NCI-H345 (cell line): ENCODE data around the gene PRRC2B.
"Not testable (repeated sequence)": the region's sequence is repeated elsewhere in the genome, so short reads cannot be mapped to it uniquely, and the experiment has no call there.

ENCODE experiments used
- DNase-seq: peaks from one replicate; lab custom pipeline; 2025; lab: John Stamatoyannopoulos, UW

Gene PRRC2B

DNA sequence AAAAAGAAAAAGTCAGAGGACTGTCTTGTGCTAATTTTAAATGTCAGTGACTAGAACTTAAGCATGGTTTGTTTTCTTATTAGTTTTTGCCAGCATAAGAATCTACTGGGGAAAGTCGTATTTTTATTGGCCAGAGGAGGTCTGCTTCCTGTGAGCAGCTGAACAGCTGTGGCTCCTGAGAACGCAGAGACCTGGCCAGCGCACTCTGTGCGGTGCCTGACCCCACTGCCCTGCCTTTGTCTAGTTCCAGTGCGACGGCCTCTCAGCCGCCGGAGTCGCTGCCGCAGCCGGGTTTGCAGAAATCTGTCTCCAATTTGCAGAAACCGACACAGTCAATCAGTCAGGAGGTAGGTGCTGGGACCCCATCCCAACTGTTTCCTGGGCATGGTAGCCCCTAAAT is 42.5 kb downstream of the PRRC2B start:
- DNase-seq: no peak

DNA sequence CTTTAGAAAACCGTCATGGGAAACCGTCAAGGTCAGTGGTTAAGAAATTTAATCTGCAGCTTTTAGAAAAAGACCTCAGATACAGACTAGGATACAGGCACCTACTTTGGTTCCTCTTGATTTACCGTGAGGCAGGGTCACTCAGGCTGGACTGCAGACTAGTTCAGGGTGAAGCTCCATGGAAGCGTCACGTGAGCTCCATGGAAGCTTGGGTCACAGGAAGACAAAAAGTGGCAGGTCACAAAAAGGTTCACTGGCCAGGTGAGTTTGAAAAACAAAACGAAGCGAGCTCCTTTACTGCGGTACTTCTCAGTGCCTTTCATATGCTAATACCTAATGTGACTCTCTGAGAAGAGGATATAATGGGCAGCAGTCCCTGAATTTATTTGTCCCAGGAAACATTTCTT is 43.0 kb downstream of the PRRC2B start:
- DNase-seq: no peak

DNA sequence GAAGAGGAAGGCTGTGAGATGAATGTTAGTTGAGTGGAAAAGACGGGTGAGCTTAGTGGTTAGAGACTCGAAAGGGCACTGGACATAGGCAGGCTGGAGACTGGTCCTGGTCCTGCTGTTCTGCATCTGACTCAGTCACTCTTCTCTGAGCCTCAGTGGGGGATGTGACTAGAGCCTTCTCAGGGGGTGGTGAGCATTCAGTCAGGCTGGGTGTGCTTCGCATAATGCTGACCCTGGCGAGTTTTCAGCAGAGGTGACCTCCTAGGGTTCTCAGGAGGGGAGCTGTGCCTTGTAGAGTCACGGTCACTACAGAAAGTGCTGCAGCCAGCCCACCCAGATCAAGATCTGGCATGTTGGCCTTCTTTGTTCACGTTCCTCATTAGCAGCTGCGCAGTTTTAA is 44.3 kb downstream of the PRRC2B start:
- no peak for DNase-seq

DNA sequence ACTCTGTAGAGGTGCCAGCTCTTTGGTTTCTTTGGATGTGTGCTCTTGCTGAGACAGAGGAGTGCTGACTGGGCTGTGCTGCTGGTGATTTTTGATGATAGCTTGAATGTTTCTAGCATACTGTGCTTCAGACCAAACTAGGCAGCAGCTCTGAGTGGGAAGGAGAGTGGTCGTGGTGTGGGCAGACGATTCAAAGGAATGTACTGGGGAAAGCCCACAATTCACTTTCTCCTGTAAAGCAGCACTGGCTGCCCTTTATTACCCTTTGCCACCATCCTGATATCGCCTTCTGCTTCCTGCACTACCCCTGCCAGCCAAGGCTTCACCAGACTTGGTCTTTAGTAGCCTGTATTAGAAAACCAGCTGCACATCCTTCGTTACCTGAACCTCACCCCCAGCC is 45.3 kb downstream of the PRRC2B start:
- no peak for DNase-seq

DNA sequence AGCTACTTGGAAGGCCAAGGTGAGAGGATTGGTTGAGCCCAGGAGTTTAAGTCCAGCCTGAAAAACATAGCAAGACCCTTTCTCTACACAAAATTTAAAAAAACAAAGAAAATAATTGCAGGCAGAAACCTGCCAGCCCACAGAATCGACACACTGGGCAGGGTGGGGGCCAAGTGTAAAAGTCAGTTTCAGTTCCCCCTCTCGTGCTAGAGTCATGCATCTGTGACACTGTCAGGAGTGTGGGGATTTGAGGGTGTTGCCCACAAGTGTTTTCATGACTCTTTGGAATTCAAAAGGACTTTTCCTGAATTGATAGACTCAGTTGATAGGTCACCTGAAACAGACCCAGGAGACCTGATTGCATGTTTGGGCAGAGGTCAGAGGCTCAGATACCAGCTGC is 47.6 kb downstream of the PRRC2B start:
- DNase-seq: no peak

DNA sequence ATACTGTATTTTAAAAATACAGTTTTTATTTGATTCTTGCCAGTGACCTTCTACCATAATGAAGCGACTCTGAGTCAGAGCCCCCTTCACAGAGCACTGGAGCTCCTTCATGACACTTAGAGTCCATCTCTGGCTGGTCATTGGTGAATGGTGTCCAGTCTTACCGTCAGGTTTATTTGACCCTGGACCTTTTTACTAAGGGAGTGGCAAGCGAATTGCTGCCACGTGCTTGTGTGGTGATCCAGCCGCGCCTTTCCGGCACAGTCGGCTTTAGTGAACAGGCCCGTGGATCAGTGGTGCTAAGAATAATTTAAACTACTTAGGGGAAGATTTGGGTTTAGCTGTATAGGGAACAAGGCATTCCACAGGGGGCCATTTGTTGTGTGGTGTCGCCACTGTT is 48.5 kb downstream of the PRRC2B start:
- no peak for DNase-seq

DNA sequence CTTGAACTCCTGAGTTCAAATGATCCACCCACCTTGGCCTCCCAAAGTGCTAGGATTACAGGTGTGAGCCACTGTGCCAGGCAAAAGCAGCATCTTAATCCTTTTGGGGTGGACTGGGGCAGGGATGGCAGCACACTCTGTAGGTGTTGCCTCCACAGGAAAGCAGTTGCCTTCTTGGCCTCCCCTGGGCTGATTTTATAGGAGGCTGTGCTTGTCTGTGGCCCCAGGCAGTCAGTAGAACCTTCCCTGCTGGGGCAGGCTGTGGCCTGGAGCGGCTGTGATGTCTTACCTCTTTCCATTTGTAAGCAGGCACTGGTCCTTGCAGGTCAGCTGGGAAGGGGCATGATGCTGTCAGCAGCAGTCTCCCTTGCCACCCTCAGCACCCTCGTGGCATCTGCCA is 49.8 kb downstream of the PRRC2B start:
- no peak for DNase-seq

DNA sequence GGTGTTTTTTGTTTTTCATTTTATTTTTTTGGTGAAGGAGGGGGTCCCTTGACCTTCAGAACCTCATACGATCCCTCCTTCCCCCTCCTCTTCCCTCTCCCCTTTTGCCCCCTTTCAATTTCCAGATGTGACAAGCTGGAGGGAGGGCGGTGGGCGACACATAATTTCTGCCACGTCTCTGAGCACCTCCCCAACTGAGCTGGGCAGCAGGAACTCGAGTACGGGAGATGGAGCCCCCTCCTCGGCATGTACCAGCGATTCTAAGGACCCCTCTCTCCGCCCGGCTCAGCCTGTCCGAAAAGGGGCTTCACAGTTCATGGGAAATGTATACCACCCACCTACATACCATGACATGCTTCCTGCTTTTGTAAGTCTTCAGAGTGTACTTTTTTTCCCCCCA is 52.4 kb downstream of the PRRC2B start:
- DNase-seq: no peak

DNA sequence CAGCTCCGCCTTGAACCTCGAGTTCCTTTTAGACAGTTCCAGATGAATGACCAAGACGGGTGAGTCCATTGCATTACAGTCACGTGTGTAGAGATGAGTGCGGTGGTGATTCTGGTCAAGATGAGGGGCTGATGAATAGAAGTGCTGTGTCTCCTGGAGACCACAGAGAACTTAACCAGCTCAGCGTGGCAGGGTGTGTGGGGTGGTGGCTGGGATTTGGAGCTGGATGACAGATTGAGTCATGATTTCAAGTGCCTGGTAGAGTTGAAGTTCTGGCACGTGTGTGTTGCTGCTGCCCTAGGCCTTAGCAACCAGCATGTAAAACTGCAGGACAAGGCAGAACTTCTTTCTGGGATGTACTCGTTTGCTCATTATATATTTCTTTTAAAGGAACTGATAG is 53.3 kb downstream of the PRRC2B start:
- DNase-seq: no peak

DNA sequence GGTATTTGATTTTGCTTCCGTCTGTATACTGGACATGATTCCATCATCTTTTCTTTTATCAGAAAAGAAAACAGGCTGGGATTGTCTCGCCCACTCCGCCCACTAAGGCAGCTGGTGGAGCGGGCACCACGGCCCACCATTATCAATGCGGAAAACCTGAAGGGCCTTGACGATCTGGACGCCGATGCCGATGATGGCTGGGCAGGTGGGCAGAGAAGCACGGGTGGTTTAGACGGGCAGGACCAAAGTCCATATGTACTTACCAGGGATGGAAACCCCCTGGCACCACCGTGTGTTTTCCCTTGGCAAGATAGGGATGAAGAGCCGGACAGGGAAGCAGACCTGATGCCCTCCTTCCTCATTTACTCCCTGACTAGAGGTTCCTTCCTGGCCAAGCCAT is 53.7 kb downstream of the PRRC2B start:
- no peak for DNase-seq

DNA sequence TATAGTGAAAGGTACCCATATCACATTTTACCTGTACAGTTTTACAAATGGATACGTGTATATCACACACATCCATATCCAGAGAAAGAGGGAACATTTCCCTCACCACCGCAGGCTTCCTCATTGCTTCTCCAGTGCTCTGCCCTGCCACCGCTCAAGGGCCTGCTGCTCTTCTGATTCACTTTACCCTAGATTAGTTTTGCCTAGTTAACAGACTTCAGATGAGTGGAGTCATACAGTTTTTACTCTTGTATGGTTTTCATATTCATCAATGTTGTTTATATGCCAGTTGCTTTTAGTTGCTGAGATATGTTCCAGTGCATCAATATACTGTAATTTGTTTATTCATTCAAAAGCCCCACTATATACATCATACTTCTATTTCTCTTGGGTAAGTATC is 54.9 kb downstream of the PRRC2B start:
- DNase-seq: no peak

DNA sequence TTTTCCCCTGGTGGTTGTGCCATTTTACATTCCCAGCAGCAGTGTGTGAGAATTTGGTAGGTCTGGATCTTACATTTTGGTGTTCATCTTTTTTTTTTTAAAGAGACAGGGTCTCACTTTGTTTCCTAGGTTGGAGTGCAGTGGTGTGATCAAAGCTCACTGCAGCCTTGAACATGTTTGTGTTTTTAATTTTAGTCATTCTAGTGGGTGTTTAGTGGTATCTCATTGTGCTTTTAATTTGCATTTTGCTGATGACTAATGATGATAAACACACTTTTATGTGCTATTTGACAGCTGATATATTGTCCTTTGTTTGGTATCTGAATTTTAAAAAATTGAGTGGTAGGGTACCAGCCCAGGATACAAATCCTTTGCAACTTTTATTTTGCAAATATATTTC is 55.4 kb downstream of the PRRC2B start:
- no peak for DNase-seq

DNA sequence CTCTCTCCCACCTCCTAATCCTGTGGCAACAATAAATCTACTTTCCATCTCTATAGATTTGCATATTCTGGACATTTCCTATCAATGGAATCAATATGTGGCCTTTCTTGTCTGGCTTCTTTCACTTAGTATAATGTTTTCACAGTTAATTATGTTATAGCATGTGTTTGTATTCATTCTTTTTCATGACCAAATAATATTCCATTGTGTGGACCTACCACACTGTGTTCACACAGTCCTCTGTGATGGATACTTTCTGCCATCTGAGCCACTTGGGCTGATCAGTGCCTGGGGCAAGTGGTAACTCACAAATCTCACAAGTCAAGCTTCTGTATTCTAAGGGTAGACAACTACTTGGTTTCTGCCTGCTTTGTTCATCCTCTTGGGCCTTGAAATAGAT is 60.1 kb downstream of the PRRC2B start:
- no peak for DNase-seq

DNA sequence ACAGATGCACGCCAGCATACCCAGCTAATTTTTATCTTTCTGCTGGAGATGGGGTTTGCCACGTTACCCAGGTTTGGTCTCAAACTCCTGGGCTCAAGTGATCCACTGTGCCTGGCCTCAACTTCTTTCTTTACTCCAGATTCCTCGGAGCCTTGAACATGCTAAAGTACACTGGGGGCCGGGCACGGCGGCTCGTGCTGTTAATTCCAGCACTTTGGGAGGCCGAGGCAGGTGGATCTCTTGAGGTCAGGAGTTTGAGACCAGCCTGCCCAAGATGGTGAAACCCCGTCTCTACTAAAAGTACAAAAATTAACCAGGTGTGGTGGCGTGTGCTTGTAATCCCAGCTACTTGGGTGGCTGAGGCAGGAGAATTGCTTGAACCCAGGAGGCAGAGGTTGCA is 61.8 kb downstream of the PRRC2B start:
- DNase-seq: not testable (repeated sequence)

DNA sequence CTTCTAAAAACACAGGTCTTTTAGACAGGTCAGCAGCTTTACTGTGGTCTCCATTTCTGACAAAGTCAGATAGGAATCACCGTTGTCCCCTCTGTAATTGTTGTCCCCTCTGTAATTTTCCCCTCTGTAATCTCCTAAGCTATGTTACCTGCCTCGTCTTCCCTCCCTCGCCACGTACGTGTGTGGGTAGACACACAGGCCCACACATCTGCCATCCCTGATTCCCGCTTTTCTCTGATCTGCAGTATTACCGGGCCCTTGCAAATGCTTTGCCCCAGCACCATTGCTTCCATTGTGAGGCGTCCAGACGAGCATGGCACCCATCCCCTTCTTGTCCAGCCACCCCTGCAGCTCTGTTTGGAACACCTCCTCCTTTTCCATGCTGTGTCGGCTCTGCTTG is 63.9 kb downstream of the PRRC2B start:
- DNase-seq: no peak

DNA sequence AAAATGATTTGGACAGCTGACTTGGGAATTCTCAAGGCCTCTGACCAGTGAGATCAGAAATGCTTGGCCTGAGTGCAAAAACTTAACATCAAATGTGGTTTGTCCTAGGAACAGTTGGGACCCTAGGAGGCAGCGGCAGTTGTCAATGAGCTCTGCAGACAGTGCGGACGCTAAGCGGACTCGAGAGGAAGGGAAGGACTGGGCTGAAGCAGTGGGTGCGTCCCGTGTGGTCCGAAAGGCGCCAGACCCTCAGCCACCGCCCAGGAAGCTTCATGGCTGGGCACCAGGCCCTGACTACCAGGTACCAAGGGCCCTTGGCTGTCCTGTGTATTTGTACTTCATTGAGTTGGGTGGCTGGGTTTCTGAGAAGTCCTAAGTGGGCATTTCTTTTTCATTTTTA is 65.2 kb downstream of the PRRC2B start:
- no peak for DNase-seq

DNA sequence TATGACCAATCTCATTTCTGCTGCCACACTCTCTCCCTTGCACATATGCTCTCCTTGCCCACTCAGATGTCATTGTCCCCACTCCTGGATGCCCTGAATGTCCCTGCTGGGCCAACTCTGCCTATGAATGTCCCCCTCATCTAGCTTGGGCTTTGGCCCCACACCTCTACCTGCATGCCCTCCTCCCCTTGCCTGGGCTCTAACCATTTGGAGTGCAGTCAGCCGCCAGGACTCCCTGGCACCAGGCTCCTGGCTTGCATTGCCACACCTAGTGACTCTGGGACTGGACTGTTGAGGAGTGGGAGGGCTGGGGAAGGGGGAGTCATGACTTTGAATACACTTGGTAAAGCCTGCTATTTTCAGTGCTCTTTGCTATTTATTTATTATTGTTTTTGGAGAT is 67.3 kb downstream of the PRRC2B start:
- DNase-seq: no peak

DNA sequence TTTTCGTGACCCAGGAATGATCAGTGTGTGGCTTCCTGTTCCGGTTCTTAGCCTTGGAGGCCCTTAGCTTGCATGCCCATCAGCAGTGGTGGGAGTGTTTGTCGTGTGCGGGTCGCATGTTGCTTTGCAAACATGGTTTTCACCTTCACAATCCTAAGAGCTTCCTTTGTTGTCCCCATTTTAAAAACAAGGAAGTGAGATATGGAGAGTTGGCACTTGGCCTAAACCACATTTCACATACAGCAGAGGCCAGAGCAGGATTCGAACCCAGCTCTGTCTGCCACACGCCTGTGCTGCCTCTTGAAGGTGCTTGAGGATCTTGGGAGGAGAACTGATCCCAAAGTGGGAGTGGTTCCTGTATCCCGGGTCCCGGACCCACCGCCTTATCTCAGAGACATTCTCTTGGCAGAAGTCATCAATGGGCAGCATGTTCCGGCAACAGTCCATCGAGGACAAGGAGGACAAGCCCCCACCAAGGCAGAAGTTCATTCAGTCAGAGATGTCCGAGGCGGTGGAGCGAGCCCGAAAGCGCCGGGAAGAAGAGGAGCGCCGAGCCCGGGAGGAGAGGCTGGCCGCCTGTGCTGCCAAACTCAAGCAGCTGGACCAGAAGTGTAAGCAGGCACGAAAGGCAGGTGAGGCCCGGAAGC is 70.6 kb downstream of the PRRC2B start:
- DNase-seq: no peak

DNA sequence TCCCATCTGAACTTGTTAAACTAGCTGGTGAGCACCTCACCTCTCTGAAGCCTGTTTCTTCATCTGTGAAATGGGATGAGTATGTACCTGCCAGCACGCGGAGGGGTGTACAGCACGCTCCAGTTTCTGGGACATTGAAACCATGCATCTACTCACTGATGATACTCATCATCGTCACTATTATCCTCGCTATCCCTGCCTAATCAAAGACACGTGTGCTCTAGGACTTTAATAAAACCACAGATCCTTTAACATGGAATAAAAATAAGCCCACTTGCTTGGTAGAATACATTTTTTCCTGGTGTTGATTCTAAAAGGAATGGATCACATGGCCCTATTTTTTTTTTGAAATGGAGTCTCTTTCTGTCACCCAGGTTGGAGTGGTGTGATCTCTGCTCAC is 71.5 kb downstream of the PRRC2B start:
- no peak for DNase-seq

DNA sequence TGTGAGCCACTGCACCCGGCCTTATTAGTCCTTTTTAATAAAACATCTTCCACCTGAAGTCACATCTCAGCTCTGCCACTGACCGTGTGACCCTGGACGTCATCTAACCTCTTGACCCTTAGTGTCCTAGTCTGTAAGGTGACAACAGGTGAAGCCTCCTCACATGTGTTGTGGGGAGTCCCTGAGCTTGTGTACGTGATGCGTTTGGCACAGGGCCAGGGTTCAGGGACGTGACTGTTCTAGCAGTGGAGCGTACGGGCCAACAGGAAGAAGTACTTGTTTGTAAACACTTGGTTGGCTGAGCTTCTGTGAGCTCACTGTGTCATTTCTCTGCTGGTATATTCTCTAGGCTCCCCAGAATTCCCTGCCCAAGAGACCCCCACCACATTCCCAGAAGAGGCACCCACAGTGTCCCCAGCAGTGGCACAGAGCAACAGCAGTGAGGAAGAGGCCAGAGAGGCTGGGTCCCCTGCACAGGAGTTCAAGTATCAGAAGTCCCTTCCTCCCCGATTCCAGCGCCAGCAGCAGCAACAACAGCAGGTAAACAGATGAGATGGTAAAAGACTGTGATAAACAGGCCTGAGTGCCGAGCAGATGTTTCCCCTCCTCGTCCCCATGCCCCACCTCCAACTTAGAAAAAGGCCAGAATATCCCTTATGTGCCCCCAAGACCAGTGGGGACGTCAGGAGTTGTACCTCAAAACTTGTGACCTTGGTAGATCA is 73.5 kb downstream of the PRRC2B start:
- no peak for DNase-seq

DNA sequence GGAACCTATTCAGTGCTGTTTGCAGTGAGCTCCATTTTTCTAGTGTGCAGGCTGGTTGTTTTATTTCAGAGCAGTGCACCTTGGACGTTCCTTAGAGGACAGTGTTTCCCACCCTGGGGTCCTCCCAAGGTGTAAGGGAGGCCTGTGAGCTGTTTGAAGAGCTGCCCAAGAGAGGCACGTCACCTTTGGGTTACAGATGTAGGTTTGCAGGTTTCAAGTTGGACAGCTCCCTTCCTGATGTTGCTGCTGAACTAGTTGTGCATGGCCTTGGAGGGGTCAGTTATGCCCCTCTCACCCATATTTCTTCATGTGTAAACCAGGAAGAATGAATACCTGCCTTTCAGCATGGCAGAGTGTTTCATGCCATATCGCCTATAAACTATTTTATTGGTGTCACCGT is 74.1 kb downstream of the PRRC2B start:
- DNase-seq: no peak

DNA sequence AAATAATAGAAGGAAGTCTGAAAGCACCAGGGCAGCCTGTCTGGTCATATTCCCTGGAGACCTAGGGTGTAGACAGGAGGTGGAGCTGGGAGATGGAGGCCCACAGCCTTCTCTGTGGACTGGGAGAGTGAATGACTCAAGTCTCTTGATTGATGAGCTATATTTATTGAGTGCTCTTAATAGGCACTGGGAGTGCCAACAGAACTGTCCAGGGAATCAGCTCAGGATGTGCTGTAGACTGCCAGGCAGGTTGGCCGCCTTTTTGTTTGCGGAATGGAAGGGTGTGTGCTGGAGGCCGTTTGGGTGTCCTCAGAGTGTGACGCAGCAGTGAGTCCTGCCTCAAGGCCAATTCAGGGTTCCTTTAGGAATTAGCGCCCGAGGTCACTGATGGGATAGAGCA is 75.5 kb downstream of the PRRC2B start:
- no peak for DNase-seq

DNA sequence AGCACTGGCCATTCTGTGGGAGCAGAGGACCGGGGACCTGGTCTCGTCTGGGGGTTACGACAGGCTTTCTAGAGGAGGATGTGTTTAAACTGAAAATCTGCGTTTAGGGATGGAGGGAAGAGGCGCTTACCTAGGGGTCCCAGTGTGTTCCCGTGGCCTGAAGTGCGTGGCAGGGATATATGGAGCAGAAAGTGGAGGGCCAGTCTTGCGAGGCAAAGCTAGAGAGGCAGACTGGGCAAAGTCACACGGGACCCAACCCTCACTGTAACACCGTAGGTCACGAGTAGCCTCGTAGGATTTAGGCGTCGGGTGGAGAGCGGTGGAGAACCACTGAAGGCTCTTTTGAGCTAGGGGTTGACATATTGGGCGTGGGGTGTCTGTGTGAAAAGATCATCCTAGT is 76.1 kb downstream of the PRRC2B start:
- DNase-seq: no peak

DNA sequence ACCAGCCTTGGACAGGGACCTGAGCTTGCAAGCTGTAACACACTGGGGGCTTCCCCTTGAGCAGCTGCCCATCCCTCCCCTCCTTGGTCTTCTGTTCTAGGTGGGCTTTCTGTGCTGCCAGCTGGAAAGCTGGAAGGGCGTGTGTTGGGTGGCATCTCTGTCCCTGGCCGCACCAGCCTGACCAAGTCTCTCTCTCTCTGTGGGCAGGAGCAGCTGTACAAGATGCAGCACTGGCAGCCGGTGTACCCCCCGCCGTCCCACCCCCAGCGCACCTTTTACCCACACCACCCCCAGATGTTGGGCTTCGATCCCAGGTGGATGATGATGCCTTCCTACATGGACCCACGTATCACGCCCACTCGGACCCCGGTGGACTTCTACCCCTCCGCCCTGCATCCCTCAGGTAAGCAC is 76.7 kb downstream of the PRRC2B start:
- no peak for DNase-seq
